Lung (tissue), 12 donors: ENCODE data around the gene HAUS1. TPM values are rescaled to one million over a fixed set of nuclear protein-coding genes. Genes with fewer than 3 reads are reported as not detected.

Experiments used
- ATAC-seq: fragments of 200-7000 bp; cut with Tn5 transposase; one replicate; pipeline ENCODE4 v1.9.1; 2020; ENCODE audit warnings: moderate number of reproducible peaks; ENCODE audit not compliant: insufficient read depth, low FRiP score
- DNase-seq, 3 donors: peaks; one replicate each; pipeline ENCODE4 v3.0.0-alpha.2; 2013 to 2017
- H3K27ac ChIP-seq, 2 donors: one replicate each; pipeline ENCODE4 v1.5.1; 2013; ENCODE audit warnings: mild to moderate bottlenecking in 2 of 2, moderate library complexity in 2 of 2, control low read depth in 1 of 2, inconsistent platforms in 1 of 2, low read depth in 1 of 2, low read length in 1 of 2
- H3K27me3 ChIP-seq, 3 donors: one replicate each; pipeline ENCODE4 v1.5.1; 2013; ENCODE audit warnings: low read length in 2 of 3; ENCODE audit not compliant: control insufficient read depth in 3 of 3, insufficient read depth in 3 of 3
- H3K36me3 ChIP-seq, 4 donors: one replicate each; pipeline ENCODE4 v1.5.1; 2013; ENCODE audit warnings: low read length in 4 of 4, mild to moderate bottlenecking in 1 of 4, moderate library complexity in 1 of 4; ENCODE audit not compliant: control insufficient read depth in 4 of 4, insufficient read depth in 4 of 4
- H3K4me1 ChIP-seq, 5 donors: one replicate each; pipeline ENCODE4 v1.5.1; 2013; ENCODE audit warnings: low read length in 5 of 5, mild to moderate bottlenecking in 2 of 5, moderate library complexity in 1 of 5; ENCODE audit not compliant: control insufficient read depth in 5 of 5, insufficient read depth in 5 of 5
- H3K4me3 ChIP-seq: one replicate; pipeline ENCODE4 v1.5.1; 2013; ENCODE audit warnings: mild to moderate bottlenecking, control low read depth, moderate library complexity
- H3K9ac ChIP-seq, 2 donors: one replicate each; pipeline ENCODE4 v1.5.1; 2013; ENCODE audit warnings: low read length in 2 of 2, control low read depth in 1 of 2; ENCODE audit not compliant: insufficient read depth in 1 of 2
- H3K9me3 ChIP-seq, 4 donors: one replicate each; pipeline ENCODE4 v1.5.1; 2013; ENCODE audit warnings: low read length in 3 of 4, mild to moderate bottlenecking in 1 of 4, moderate library complexity in 1 of 4; ENCODE audit not compliant: control insufficient read depth in 4 of 4, insufficient read depth in 3 of 4
- WGBS, 2 donors: extraction: QIAGEN DNeasy Blood & Tissue Kit; methylation state at CpG; one replicate each; pipeline ENCODE4 v1.1.7; 2013; 5-methylcytosine and 5-hydroxymethylcytosine counted together
- polyA plus RNA-seq, 2 donors: library from polyadenylated mRNA; stranded (reverse); fragments of 200-250 nt; gene quantifications; one replicate each; pipeline ENCODE4 v1.2.1, GENCODE V29; 2013
- total RNA-seq, 2 donors: library from RNA; depleted of rRNA in 1 of 2; stranded (reverse); fragments of >200 nt in 1 of 2; gene quantifications; one replicate each; pipeline ENCODE4 v1.2.1, GENCODE V29; 2014 to 2021
- TF ChIP-seq, protein P1 (sequence below): IDR thresholded peaks from 2 replicates; pipeline ENCODE4 v1.5.1; 2012; ENCODE audit warnings: mild to moderate bottlenecking; ENCODE audit errors: control extremely low read depth, extremely low read depth
- donor health status: control.
- donor health status: control.
- donor health status: Bipolar disorder and iron deficiency.
- donor health status: healthy.
- donor health status: DM: yes; HTN: yes; CAD: no.

Gene HAUS1
- total and polyA plus RNA-seq, 4 donors = 16.8 to 27.7 (median 20.4) TPM

DNA sequence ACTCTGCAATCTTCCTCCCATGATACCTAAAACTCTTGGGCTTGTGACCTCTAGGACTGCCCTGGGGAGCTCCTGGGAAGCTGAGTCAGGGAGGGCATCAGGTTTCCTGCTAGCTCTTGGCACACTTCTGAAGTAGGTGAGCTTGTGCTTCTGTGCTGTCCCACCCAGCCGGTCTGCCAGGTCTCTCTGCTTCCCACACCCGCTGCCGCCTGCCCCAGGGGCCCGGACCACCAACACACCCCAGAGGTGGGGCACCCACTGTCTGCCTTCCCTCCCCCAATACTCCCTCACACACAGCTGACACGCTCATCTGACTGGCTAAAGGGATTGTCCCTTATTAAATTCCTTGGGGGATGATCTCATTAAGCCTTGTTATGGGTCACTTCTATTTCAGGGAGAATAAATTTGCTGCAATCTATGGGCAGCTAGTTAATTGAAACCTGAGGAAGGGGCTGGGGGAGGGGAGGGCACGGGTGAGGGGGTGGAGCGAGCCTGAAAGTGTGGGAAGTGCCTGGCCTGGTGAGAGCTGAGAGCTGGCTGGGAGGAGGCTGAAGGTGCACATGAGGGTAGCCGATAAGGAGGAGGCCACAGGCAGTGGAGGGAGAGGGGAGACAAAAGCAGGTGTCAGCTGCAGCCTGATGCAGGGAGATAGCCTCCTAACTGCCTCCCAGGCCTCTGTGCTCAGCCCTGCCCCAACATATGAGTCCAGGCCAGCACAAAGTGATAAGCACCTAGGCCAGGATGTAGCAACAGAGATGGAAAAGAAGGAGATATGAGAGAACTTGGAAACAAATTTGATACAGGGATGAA is 48.8 kb downstream of the HAUS1 start:
- H3K9ac ChIP-seq = no peak overlapping the region

GRCh38 chr18:46155641-46156051 is 51.5 kb downstream of the HAUS1 start:
- H3K27ac ChIP-seq = no peak overlapping the region
- no peaks in the 10 kb centered on the region for H3K36me3 ChIP-seq

More for the DNA sequence above, 48.8 kb downstream of the HAUS1 start:
- 59 to 88% methylated on average over 8 of the region's 8 CpGs for WGBS, 2 donors
- no peak for ATAC-seq
- no peaks in the 10 kb centered on the region for H3K36me3 ChIP-seq
- H3K27me3 ChIP-seq = no peaks in the 10 kb centered on the region
- peak; percentile 51 to 74 (median 70) for DNase-seq
- no peaks in the 10 kb centered on the region for H3K9me3 ChIP-seq
- H3K4me3 ChIP-seq = no peak overlapping the region
- TF ChIP-seq, protein P1, sequence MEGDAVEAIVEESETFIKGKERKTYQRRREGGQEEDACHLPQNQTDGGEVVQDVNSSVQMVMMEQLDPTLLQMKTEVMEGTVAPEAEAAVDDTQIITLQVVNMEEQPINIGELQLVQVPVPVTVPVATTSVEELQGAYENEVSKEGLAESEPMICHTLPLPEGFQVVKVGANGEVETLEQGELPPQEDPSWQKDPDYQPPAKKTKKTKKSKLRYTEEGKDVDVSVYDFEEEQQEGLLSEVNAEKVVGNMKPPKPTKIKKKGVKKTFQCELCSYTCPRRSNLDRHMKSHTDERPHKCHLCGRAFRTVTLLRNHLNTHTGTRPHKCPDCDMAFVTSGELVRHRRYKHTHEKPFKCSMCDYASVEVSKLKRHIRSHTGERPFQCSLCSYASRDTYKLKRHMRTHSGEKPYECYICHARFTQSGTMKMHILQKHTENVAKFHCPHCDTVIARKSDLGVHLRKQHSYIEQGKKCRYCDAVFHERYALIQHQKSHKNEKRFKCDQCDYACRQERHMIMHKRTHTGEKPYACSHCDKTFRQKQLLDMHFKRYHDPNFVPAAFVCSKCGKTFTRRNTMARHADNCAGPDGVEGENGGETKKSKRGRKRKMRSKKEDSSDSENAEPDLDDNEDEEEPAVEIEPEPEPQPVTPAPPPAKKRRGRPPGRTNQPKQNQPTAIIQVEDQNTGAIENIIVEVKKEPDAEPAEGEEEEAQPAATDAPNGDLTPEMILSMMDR = no peak
- no peak overlapping the region for H3K27ac ChIP-seq
- H3K4me1 ChIP-seq = peaks cover 0 to 4% (median 0%) of the 10 kb centered on the region in 5 donors

DNA sequence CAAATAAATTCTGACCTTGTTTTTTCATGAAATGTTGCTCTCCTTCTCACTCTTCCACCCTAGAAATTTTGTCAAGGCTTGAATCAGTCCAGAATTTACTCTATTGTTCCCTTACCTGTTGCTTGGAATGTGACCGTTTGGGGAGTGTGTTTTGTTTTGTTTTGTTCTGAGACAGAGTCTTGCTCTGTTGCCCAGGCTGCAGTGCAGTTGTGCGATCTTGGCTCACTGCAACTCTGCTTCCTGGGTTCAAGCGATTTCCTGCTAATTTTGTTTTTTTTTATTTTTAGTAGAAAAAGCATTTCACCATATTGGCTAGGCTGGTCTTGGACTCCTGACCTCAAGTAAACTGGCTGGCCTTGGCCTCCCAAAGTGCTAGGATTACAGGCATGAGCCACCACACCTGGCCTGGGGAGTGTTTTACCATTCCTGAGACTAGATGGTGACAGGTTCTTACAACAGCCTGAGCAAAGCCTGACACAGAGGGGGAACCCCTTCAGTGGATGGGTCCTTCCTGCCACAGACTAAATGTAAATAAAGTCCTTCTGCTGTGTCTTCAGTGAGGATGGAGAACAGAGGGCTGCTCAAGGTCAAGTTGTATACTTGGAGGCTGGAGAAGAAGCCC is 52.0 kb downstream of the HAUS1 start:
- TF ChIP-seq, protein P1 = no peak
- peaks cover 0 to 5% (median 0%) of the 10 kb centered on the region in 5 donors for H3K4me1 ChIP-seq
- ATAC-seq (no peak), DNase-seq (no peak)
- no peaks in the 10 kb centered on the region for H3K27me3 ChIP-seq
- H3K27ac ChIP-seq = peak overlapping the region in 1 of 2 donors; percentile 15
- H3K36me3 ChIP-seq = no peaks in the 10 kb centered on the region
- 79 to 86% methylated on average over 3 of the region's 3 CpGs for WGBS, 2 donors
- no peak overlapping the region for H3K4me3 ChIP-seq
- H3K9me3 ChIP-seq = no peaks in the 10 kb centered on the region
- H3K9ac ChIP-seq = no peak overlapping the region

More at GRCh38 chr18:46155641-46156051, 51.5 kb downstream of the HAUS1 start:
- H3K9me3 ChIP-seq = no peaks in the 10 kb centered on the region
- 72 to 81% methylated on average over 2 of the region's 2 CpGs for WGBS, 2 donors
- no peak overlapping the region for H3K4me3 ChIP-seq
- no peaks in the 10 kb centered on the region for H3K27me3 ChIP-seq
- ATAC-seq (peak; percentile 69), DNase-seq (no peak)
- TF ChIP-seq, protein P1 = no peak
- H3K4me1 ChIP-seq = peaks cover 0 to 5% (median 0%) of the 10 kb centered on the region in 5 donors
- H3K9ac ChIP-seq = no peak overlapping the region
